ENCODE data around the gene RPS3. TPM values are rescaled to one million over a fixed set of nuclear protein-coding genes. Genes with fewer than 3 reads are reported as not detected.
A peak's percentile ranks its signal among the peaks of the same experiment; 100 is the strongest.

RPS3 gene
- total and polyA plus RNA-seq, 2 of the 13 experiments (the other 11 are each of a cell fraction or from before 2014, with no cell fraction given), result 2,143 to 3,616 TPM

GRCh38 chr11:75349521-75350116 lies 49.7 kb upstream of the RPS3 start (continued):
- TF ChIP-seq TAF1 (CRISPR knock-in tag; IDR thresholded peaks at IDR 0.05) (no peak), EED (CRISPR knock-in tag; IDR thresholded peaks at IDR 0.05) (no peak), CAMTA2 (CRISPR knock-in tag; IDR thresholded peaks at IDR 0.05; ENCODE audit: borderline replicate concordance) (no peak), ZKSCAN1 (IDR thresholded peaks at IDR 0.05; ENCODE audit: low read length) (no peak), MAF1 (CRISPR knock-in tag; IDR thresholded peaks at IDR 0.05; ENCODE audit: borderline replicate concordance) (no peak), ZNF619 (CRISPR knock-in tag; IDR thresholded peaks at IDR 0.05) (0 out of 2 replicates have a peak, but pooled peaks have one; percentile 33), MYC (CRISPR knock-in tag; IDR thresholded peaks at IDR 0.05; ENCODE audit: borderline replicate concordance) (peak; percentile 44; the same call in 1 of the 2 replicates), DR1 (CRISPR knock-in tag; IDR thresholded peaks at IDR 0.05) (no peak), GATAD1 (CRISPR knock-in tag; IDR thresholded peaks at IDR 0.05) (no peak), ZNF143 (CRISPR knock-in tag; IDR thresholded peaks at IDR 0.05) (no peak), SIX1 (CRISPR knock-in tag; IDR thresholded peaks at IDR 0.05; ENCODE audit: borderline replicate concordance) (no peak), ZNF670 (CRISPR knock-in tag; IDR thresholded peaks at IDR 0.05; ENCODE audit: borderline replicate concordance) (no peak), ATF2 (CRISPR knock-in tag; IDR thresholded peaks at IDR 0.05) (no peak), RFX5 (IDR thresholded peaks at IDR 0.05; ENCODE audit: low read depth, low read length) (no peak), ZFAT (CRISPR knock-in tag; conservative IDR thresholded peaks at IDR 0.05) (no peak), ZNF776 (CRISPR knock-in tag; IDR thresholded peaks at IDR 0.05) (no peak), PLSCR1 (CRISPR knock-in tag; IDR thresholded peaks at IDR 0.05; ENCODE audit: borderline replicate concordance) (no peak), ZNF24 (IDR thresholded peaks at IDR 0.05) (no peak)
- TF ChIP-seq, protein P1, sequence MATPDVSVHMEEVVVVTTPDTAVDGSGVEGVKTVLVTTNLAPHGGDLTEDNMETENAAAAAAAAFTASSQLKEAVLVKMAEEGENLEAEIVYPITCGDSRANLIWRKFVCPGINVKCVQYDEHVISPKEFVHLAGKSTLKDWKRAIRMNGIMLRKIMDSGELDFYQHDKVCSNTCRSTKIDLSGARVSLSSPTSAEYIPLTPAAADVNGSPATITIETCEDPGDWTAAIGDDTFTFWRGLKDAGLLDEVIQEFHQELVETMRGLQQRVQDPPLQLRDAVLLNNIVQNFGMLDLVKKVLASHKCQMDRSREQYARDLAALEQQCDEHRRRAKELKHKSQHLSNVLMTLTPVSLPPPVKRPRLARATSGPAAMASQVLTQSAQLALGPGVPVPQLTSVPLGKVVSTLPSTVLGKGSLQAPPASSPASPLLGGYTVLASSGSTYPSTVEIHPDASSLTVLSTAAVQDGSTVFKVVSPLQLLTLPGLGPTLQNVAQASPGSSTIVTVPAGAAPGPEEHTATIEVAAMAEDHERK (CRISPR knock-in tag; IDR thresholded peaks at IDR 0.05; ENCODE audit: low read depth), result no peak
- TF ChIP-seq, protein P2, sequence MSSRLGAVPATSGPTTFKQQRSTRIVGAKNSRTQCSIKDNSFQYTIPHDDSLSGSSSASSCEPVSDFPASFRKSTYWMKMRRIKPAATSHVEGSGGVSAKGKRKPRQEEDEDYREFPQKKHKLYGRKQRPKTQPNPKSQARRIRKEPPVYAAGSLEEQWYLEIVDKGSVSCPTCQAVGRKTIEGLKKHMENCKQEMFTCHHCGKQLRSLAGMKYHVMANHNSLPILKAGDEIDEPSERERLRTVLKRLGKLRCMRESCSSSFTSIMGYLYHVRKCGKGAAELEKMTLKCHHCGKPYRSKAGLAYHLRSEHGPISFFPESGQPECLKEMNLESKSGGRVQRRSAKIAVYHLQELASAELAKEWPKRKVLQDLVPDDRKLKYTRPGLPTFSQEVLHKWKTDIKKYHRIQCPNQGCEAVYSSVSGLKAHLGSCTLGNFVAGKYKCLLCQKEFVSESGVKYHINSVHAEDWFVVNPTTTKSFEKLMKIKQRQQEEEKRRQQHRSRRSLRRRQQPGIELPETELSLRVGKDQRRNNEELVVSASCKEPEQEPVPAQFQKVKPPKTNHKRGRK (CRISPR knock-in tag; IDR thresholded peaks at IDR 0.05), result no peak
- TF ChIP-seq, protein P3, sequence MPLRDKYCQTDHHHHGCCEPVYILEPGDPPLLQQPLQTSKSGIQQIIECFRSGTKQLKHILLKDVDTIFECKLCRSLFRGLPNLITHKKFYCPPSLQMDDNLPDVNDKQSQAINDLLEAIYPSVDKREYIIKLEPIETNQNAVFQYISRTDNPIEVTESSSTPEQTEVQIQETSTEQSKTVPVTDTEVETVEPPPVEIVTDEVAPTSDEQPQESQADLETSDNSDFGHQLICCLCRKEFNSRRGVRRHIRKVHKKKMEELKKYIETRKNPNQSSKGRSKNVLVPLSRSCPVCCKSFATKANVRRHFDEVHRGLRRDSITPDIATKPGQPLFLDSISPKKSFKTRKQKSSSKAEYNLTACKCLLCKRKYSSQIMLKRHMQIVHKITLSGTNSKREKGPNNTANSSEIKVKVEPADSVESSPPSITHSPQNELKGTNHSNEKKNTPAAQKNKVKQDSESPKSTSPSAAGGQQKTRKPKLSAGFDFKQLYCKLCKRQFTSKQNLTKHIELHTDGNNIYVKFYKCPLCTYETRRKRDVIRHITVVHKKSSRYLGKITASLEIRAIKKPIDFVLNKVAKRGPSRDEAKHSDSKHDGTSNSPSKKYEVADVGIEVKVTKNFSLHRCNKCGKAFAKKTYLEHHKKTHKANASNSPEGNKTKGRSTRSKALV (CRISPR knock-in tag; IDR thresholded peaks at IDR 0.05), result peak; percentile 72; the same call in 1 of the 2 replicates

Data from HepG2 (cell line).